ENCODE results near the gene AHRR. TPM values are rescaled to one million over a fixed set of nuclear protein-coding genes. Genes with fewer than 3 reads are reported as not detected.

Gene AHRR
- total RNA-seq, 1 donor from 2014 or later = 11.3 TPM

- Histone ChIP-seq H3K27me3 (no peaks in the 10 kb centered on the region), H3K36me3 (no peaks in the 10 kb centered on the region), H3K4me1 (no peaks in the 10 kb centered on the region), H3K27ac (no peak overlapping the region), H3K9me3 (no peaks in the 10 kb centered on the region), H3K4me3 (no peak overlapping the region)
- TF ChIP-seq CTCF (IDR thresholded peaks at IDR 0.05) = no peak
- ATAC-seq (no peak), DNase-seq (no peak)
- intact Hi-C loops (cut with DNase I) = no loop called here
These were observed 24.9 kb downstream of the AHRR start for GRCh38 chr5:346229-346935.

GRCh38 chr5:347712-348284, 26.3 kb downstream of the AHRR start:
- Histone ChIP-seq H3K4me1 (no peaks in the 10 kb centered on the region), H3K4me3 (no peak overlapping the region), H3K27ac (no peak overlapping the region), H3K27me3 (no peaks in the 10 kb centered on the region), H3K9me3 (no peaks in the 10 kb centered on the region), H3K36me3 (no peaks in the 10 kb centered on the region)
- no peak for TF ChIP-seq CTCF (IDR thresholded peaks at IDR 0.05)
- ATAC-seq (no peak), DNase-seq (no peak)
- intact Hi-C loops (cut with DNase I) = no loop called here

- ATAC-seq = no peak
These were observed 27.2 kb downstream of the AHRR start for GRCh38 chr5:348726-349125.

GRCh38 chr5:350355-350754, 28.8 kb downstream of the AHRR start:
- H3K4me3 ChIP-seq = no peak overlapping the region
- DNase-seq (no peak), ATAC-seq (no peak)
- no peaks in the 10 kb centered on the region for H3K36me3 ChIP-seq
- H3K27me3 ChIP-seq = no peaks in the 10 kb centered on the region
- intact Hi-C loops (cut with DNase I) = no loop called here
- no peak overlapping the region for H3K27ac ChIP-seq
- no peaks in the 10 kb centered on the region for H3K9me3 ChIP-seq
- TF ChIP-seq CTCF (IDR thresholded peaks at IDR 0.05) = no peak
- no peaks in the 10 kb centered on the region for H3K4me1 ChIP-seq

More at GRCh38 chr5:348726-349125, 27.2 kb downstream of the AHRR start:
- H3K27me3 ChIP-seq = no peaks in the 10 kb centered on the region
- H3K9me3 ChIP-seq = no peaks in the 10 kb centered on the region
- intact Hi-C loops (cut with DNase I) = no loop called here
- no peak overlapping the region for H3K4me3 ChIP-seq
- no peak overlapping the region for H3K27ac ChIP-seq
- DNase-seq = no peak
- H3K36me3 ChIP-seq = no peaks in the 10 kb centered on the region
- TF ChIP-seq CTCF (IDR thresholded peaks at IDR 0.05) = no peak
- H3K4me1 ChIP-seq = no peaks in the 10 kb centered on the region

GRCh38 chr5:351084-351920, 29.8 kb downstream of the AHRR start:
- no peaks in the 10 kb centered on the region for H3K27me3 ChIP-seq
- no peak overlapping the region for H3K4me3 ChIP-seq
- ATAC-seq (no peak), DNase-seq (no peak)
- H3K36me3 ChIP-seq = no peaks in the 10 kb centered on the region
- no peak for TF ChIP-seq CTCF (IDR thresholded peaks at IDR 0.05)
- no peak overlapping the region for H3K27ac ChIP-seq
- intact Hi-C loops (cut with DNase I) = no loop called here
- H3K4me1 ChIP-seq = no peaks in the 10 kb centered on the region
- H3K9me3 ChIP-seq = no peaks in the 10 kb centered on the region

All from upper lobe of right lung (tissue), 1 donor.